Stimulated activated CD8-positive, alpha-beta memory T cell treated with anti-CD3 and anti-CD28 coated beads, Interleukin-15, amount 100 ng/mL, for 4 hours (primary cell): ENCODE results near the gene TMEM187.

ENCODE experiments used
- DNase-seq, 2 donors: peaks; one replicate each; pipeline ENCODE4 v3.0.0-alpha.2; 2020; ENCODE audit warnings: low read depth in 2 of 2

Gene TMEM187

GRCh38 chrX:153954558-153955227, 17.9 kb upstream of the TMEM187 start:
- DNase-seq, result no peak

GRCh38 chrX:153955228-153955732, 17.3 kb upstream of the TMEM187 start:
- no peak for DNase-seq

GRCh38 chrX:153956044-153956907, 16.3 kb upstream of the TMEM187 start:
- DNase-seq, result no peak

- no peak for DNase-seq
Measured at GRCh38 chrX:153957224-153957623, 15.3 kb upstream of the TMEM187 start.

- no peak for DNase-seq
Measured at GRCh38 chrX:153958605-153959004, 13.9 kb upstream of the TMEM187 start.

GRCh38 chrX:153959649-153960048, 12.9 kb upstream of the TMEM187 start:
- no peak for DNase-seq

- DNase-seq, result no peak
Measured at GRCh38 chrX:153960077-153960476, 12.5 kb upstream of the TMEM187 start.

GRCh38 chrX:153960786-153961185, 11.8 kb upstream of the TMEM187 start:
- DNase-seq, result no peak

GRCh38 chrX:153961292-153961691, 11.3 kb upstream of the TMEM187 start:
- no peak for DNase-seq

- no peak for DNase-seq
Measured at GRCh38 chrX:153963546-153963945, 9.0 kb upstream of the TMEM187 start.

- no peak for DNase-seq
Measured at GRCh38 chrX:153964105-153964504, 8.4 kb upstream of the TMEM187 start.

GRCh38 chrX:153965406-153965805, 7.1 kb upstream of the TMEM187 start:
- no peak for DNase-seq

- no peak for DNase-seq
Measured at GRCh38 chrX:153966283-153966688, 6.3 kb upstream of the TMEM187 start.

GRCh38 chrX:153966841-153967535, 5.6 kb upstream of the TMEM187 start:
- no peak for DNase-seq

GRCh38 chrX:153967536-153968224, 4.9 kb upstream of the TMEM187 start:
- DNase-seq, result no peak

- no peak for DNase-seq
Measured at GRCh38 chrX:153968255-153968654, 4.3 kb upstream of the TMEM187 start.

- no peak for DNase-seq
Measured at GRCh38 chrX:153968754-153969124, 3.8 kb upstream of the TMEM187 start.

- DNase-seq, result no peak
Measured at GRCh38 chrX:153969125-153969903, 3.2 kb upstream of the TMEM187 start.

- no peak for DNase-seq
Measured at GRCh38 chrX:153969904-153970356, 2.6 kb upstream of the TMEM187 start.

- DNase-seq, result no peak
Measured at GRCh38 chrX:153970357-153971123, 2.0 kb upstream of the TMEM187 start.
